Measurements from ENCODE around the gene IMP4. TPM values are rescaled to one million over a fixed set of nuclear protein-coding genes. Genes with fewer than 3 reads are reported as not detected.

The IMP4 gene
- total RNA-seq, 2 donors from 2014 or later, result 50.6 to 117 TPM

GRCh38 chr2:130352237-130352636 is 9.5 kb downstream of the IMP4 start:
- no peak overlapping the region for H3K9ac ChIP-seq (ENCODE audit: low read depth in 2 of 2, low read length in 2 of 2)
- H3K9me3 ChIP-seq, result no peaks in the 10 kb centered on the region
- H3K4me3 ChIP-seq, result no peak overlapping the region
- H3K36me3 ChIP-seq, result no peaks in the 10 kb centered on the region
- no peak overlapping the region for H3K27ac ChIP-seq
- no peak for DNase-seq
- peaks cover 10% of the 10 kb centered on the region for H3K4me1 ChIP-seq
- intact Hi-C loops (cut with DNase I), result no loop called here
- H3K27me3 ChIP-seq, result no peaks in the 10 kb centered on the region
- TF ChIP-seq, protein P1, sequence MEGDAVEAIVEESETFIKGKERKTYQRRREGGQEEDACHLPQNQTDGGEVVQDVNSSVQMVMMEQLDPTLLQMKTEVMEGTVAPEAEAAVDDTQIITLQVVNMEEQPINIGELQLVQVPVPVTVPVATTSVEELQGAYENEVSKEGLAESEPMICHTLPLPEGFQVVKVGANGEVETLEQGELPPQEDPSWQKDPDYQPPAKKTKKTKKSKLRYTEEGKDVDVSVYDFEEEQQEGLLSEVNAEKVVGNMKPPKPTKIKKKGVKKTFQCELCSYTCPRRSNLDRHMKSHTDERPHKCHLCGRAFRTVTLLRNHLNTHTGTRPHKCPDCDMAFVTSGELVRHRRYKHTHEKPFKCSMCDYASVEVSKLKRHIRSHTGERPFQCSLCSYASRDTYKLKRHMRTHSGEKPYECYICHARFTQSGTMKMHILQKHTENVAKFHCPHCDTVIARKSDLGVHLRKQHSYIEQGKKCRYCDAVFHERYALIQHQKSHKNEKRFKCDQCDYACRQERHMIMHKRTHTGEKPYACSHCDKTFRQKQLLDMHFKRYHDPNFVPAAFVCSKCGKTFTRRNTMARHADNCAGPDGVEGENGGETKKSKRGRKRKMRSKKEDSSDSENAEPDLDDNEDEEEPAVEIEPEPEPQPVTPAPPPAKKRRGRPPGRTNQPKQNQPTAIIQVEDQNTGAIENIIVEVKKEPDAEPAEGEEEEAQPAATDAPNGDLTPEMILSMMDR (IDR thresholded peaks at IDR 0.05), result no peak

DNA sequence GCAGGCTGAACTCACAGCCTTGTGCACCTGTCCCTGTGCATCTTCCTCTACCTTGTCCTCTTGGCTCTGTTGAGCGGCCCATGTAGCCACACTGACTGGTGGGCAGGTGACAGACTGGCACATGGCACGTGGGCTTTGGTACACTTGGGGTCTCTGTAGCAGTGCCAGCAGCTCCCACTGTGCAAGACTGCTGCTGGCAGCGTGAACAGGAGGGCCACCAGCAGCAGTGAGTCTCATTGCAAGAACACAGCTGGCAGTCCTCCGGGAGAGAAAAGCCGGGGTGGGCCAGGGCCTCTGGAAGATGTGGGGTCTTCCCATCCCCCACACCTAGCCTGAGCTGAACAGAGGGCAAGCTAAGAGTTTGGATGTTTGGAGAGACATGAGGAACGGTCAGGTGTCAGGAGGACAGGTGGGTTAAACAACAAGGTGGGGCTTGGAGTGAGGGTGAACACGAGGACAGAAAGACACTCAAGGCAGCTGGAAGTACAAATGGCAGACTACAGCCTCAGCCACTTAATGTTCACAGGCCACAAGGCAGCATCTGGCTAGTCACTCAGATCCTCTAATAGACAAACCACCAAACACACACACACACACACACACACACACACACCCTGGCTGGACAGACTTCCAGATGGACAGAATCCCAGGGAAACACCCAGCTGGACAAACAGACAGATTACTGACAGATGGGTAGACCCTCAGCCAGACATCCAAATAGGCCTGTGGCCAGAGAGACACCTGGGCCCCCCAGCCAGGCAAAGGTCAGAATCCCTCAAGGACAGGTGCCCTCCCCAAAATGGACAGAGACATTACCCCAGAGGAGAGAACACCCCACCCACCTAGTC is 10.8 kb downstream of the IMP4 start:
- TF ChIP-seq, protein P1 (IDR thresholded peaks at IDR 0.05), result no peak
- Histone ChIP-seq H3K36me3 (no peaks in the 10 kb centered on the region), H3K9me3 (no peaks in the 10 kb centered on the region), H3K27ac (no peak overlapping the region), H3K4me3 (no peak overlapping the region), H3K4me1 (peaks cover 10% of the 10 kb centered on the region), H3K9ac (ENCODE audit: low read depth in 2 of 2, low read length in 2 of 2) (no peak overlapping the region), H3K27me3 (no peaks in the 10 kb centered on the region)
- intact Hi-C loops (cut with DNase I), result no loop called here
- DNase-seq, result no peak

DNA sequence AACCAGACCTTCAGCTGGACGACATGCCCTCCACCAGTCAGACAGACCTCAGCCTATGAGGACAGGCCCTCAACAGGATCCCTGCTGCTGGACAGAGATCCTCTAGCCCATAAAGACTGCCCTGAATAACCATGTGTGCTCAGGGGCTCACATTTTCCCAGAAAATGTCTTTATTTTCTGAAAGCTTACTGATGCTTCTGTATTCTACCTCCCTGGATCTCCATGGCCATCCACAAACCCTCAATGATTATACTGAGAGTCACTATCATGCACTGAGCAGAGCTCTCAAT is 11.4 kb downstream of the IMP4 start:
- Histone ChIP-seq H3K27ac (no peak overlapping the region), H3K27me3 (no peaks in the 10 kb centered on the region), H3K4me3 (no peak overlapping the region), H3K9ac (ENCODE audit: low read depth in 2 of 2, low read length in 2 of 2) (no peak overlapping the region), H3K36me3 (no peaks in the 10 kb centered on the region), H3K4me1 (peaks cover 10% of the 10 kb centered on the region), H3K9me3 (no peaks in the 10 kb centered on the region)
- TF ChIP-seq, protein P1 (IDR thresholded peaks at IDR 0.05), result no peak
- intact Hi-C loops (cut with DNase I), result no loop called here
- no peak for DNase-seq

DNA sequence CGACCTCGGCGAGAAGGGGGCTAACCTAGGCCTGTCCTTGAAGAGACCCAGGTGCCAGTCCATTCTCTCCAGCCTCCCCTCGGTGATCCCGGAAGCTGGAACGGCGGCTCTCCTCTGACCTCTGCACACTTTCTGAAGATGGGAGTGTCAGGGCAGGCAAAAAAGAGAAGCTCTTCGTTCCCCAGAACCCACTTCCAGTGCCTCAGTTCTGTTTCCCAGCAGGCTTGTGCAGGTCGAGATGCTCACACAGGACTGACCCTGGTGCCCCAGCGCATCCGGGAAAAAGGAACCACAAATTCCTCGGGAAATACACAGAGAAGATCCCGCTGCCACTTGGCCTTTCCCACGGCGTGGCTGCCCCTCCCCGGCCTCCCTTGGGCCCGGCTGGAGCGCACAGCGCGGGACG is 12.5 kb downstream of the IMP4 start:
- Histone ChIP-seq H3K4me3 (peak overlapping the region; percentile 94), H3K4me1 (peaks cover 10% of the 10 kb centered on the region), H3K36me3 (no peaks in the 10 kb centered on the region), H3K27ac (peak overlapping the region; percentile 89), H3K9ac (ENCODE audit: low read depth in 2 of 2, low read length in 2 of 2) (peak overlapping the region; percentile 67 to 77), H3K27me3 (no peaks in the 10 kb centered on the region), H3K9me3 (no peaks in the 10 kb centered on the region)
- intact Hi-C loops (cut with DNase I), result no loop called here
- TF ChIP-seq, protein P1 (IDR thresholded peaks at IDR 0.05), result no peak
- peak; percentile 38 for DNase-seq

DNA sequence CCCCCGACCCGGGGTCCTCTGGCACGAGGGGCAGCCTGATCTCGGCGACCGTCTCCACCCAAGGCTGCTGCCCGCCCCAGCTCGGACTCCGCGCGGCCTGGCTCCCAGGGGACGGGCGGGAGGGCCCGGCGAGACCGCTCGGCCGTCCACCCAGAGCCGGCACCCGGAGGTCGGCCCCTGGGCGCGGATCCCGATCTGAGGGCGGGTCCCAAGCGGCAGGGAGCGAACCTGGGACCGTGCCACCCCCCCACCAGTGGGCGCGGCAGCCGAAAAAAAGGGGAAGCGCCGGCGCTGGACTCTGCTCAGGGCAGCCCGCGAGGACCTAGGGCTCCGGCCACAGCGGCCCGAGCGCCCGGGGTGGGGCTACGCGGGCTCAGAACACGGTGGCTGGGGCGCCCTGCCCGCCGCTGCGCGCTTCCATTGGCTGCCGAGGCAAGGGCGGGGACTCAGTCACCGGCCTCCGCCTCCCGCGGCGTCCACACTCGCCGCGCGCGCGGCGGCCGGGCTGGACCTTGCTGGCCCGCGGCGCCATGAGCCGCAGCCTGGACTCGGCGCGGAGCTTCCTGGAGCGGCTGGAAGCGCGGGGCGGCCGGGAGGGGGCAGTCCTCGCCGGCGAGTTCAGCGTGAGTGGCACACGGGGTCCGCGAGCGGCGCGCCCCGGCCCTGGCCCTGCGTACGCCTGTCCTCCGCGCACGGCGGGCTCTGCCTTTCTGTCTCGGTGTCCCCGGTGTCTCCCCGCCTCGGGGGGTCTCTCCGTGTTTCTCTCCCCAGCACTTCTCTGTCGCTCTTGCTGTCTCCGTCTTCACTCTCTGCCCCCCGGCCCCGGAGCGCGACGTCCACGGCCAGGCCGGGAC is 13.1 kb downstream of the IMP4 start, which contains the start of gene PTPN18:
PTPN18 (plus strand) TSS at position 479 of the 854 bp plus-strand sequence; CDS start at position 531, 52 bp downstream.
- H3K27ac ChIP-seq, result peak within 1 kb of the TSS; percentile 89
- DNase-seq, result peak; percentile 92
- no peaks in the 10 kb centered on the region for H3K9me3 ChIP-seq
- peak within 1 kb of the TSS; percentile 94 for H3K4me3 ChIP-seq
- H3K36me3 ChIP-seq, result no peaks in the 10 kb centered on the region
- intact Hi-C loops (cut with DNase I), result no loop called here
- no peaks in the 10 kb centered on the region for H3K27me3 ChIP-seq
- peaks cover 10% of the 10 kb centered on the region for H3K4me1 ChIP-seq
- TF ChIP-seq, protein P1 (IDR thresholded peaks at IDR 0.05), result peak; percentile 55
- peak within 1 kb of the TSS; percentile 67 to 77 for H3K9ac ChIP-seq (ENCODE audit: low read depth in 2 of 2, low read length in 2 of 2)

Measured in colonic mucosa (tissue), 4 donors.